Measurements from ENCODE around the gene APLP2.

DNA sequence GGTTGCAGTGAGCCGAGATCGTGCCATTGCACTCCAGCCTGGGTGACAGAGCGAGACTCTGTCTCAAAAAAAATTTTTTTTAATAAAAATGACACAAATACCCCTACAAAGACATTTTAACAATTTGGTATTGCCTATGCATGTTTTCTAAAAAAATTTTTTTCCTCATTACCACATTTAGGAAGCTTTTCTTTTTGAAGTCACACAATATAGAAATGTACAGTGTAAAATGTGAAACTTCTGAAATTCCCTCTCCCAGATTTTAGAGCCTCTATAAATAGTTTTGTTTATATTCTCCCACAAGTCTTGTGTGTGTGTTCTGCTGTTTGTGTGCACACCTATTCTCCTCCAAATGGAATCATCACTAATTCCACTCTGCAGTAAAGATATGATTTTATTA lies 97.5 kb downstream of the APLP2 start:
- TF ChIP-seq, protein P1, sequence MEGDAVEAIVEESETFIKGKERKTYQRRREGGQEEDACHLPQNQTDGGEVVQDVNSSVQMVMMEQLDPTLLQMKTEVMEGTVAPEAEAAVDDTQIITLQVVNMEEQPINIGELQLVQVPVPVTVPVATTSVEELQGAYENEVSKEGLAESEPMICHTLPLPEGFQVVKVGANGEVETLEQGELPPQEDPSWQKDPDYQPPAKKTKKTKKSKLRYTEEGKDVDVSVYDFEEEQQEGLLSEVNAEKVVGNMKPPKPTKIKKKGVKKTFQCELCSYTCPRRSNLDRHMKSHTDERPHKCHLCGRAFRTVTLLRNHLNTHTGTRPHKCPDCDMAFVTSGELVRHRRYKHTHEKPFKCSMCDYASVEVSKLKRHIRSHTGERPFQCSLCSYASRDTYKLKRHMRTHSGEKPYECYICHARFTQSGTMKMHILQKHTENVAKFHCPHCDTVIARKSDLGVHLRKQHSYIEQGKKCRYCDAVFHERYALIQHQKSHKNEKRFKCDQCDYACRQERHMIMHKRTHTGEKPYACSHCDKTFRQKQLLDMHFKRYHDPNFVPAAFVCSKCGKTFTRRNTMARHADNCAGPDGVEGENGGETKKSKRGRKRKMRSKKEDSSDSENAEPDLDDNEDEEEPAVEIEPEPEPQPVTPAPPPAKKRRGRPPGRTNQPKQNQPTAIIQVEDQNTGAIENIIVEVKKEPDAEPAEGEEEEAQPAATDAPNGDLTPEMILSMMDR (conservative IDR thresholded peaks at IDR 0.05; ENCODE audit: low read depth in 2 of 2): no peak
- no peak for TF ChIP-seq EZH2 (IDR thresholded peaks at IDR 0.05; ENCODE audit: low read depth, unreplicated experiment)

All from GM23338 (cell line).